ENCODE results near the gene DYNLT2B. TPM values are rescaled to one million over a fixed set of nuclear protein-coding genes. Genes with fewer than 3 reads are reported as not detected.
A peak's percentile ranks its signal among the peaks of the same experiment; 100 is the strongest.
"Not testable (repeated sequence)": the region's sequence is repeated elsewhere in the genome, so short reads cannot be mapped to it uniquely, and the experiment has no call there.

Gene DYNLT2B
- total RNA-seq, 1 donor from 2014 or later = 12.3 TPM

DNA sequence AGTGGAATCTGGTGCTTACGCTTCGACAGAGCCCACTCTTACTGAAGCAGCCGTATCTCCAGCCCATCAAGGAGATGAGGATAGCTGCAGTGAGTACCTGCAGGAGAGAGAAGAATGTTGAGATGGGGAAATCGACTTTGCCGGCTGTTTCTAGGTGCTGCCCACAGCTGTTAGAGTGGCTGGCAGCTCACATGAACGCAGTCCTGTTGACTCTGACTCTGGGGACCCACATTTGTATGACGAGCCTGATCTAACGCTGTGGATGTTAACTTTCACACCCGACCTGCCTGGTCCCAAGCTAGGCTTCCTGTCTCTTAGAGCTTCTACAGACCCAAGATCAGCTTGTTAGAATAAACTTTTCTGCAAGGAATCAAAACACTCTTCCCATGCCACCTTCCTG is 8.9 kb upstream of the DYNLT2B start:
- no peak for DNase-seq (ENCODE audit: low read depth, low spot score)

DNA sequence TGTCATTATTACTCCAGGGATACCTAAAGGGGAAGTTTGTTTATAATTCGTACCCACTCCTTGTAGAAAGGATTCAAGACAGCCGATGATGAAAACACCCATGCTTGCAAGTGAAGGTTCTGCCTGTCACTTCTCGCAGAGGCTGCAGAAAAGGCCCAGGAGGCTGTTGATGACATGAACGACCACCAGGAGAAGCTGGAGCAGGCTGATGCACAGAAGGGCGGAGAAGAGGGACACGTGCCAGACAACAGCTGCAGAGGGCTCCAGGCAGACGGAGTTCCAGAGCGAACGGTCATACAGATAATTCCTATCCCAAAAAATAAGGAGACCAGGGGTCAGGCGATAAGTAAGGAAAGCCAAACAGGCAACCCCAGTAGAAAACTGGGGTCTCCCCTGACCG is 5.7 kb upstream of the DYNLT2B start:
- DNase-seq (ENCODE audit: low read depth, low spot score) = no peak

DNA sequence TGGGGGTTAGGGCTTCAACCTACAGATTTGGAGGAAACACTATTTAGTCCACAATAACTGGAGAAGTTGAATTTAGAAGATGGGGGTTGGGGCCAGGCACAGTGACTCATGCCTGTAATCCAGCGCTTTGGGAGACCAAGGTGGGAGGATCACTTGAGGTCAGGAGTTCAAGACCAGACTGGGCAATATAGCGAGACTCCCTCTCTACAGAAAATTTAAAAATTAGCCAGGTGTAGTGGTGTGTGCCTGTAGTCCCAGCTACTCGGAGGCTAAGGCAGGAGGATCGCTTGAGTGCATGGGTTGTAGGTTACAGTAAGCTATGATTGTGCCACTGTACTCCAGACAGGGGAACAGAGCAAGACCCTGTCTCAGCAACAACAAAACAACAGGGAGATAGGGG is 5.0 kb upstream of the DYNLT2B start:
- DNase-seq (ENCODE audit: low read depth, low spot score) = no peak

DNA sequence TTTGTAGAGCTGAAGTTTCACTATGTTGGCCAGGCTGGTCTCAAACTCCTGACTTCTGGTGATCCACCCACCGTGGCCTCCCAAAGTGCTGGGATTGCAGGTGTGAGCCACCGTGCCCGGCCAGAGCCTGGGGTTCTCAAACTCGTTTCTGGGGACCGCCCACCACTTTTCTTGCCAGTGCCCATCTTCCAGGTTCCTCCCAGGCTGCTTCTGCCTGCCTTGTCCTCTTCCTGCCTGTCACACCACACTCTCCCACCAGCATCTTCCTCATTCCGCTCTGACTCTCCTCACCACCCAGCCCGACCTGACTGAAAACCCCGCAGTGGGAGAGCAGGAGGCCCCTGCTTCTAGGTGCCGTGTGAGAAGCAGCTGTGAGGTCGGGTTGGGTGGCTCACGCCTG is 3.1 kb upstream of the DYNLT2B start:
- no peak for DNase-seq (ENCODE audit: low read depth, low spot score)

DNA sequence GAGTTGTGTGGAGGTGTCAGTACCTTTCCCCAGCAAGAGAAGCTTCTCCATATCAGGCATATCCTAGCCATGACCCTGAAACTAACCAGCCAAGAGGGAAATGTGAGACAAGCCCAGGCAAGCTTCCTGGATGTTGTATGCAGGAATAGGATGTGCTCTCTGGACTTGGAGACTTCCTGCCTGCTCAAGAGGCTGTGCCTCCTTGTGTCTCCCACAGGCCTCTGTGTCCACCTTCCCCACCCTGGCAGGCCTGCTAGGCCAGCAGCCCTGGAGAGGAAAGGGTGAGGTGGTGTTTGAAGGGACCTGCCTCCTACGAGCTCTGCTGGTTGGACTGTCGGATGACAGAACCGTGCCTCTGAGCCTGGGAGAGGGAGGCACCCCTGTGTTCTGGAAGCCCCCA is 2.1 kb upstream of the DYNLT2B start:
- DNase-seq (ENCODE audit: low read depth, low spot score) = no peak

DNA sequence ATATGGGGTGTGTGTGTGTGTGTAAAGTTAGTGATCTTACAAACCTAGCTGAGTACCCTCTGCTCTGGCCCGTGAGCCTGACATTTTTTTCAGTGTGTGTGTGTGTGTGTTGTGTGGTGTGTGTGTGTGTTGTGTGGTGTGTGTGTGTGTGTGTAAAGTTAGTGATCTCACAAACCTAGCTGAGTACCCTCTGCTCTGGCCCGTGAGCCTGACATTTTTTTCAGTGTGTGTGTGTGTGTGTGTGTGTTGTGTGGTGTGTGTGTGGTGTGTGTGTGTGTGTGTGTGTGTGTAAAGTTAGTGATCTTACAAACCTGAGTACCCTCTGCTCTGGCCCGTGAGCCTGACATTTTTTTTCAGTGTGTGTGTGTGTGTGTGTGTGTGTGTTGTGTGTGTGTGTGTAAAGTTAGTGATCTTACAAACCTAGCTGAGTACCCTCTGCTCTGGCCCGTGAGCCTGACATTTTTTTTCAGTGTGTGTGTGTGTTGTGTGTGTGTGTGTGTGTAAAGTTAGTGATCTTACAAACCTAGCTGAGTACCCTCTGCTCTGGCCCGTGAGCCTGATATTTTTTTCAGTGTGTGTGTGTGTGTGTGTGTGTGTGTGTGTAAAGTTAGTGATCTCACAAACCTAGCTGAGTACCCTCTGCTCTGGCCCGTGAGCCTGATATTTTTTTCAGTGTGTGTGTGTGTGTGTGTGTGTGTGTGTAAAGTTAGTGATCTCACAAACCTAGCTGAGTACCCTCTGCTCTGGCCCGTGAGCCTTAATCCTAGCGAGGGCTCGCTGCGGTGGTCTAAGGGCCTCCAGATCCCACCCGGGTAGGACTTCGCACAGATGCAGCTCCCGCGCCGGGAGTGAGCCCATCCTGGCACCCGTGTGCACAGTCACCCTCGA is 997 bp downstream of the DYNLT2B start:
- not testable (repeated sequence) for DNase-seq (ENCODE audit: low read depth, low spot score)

DNA sequence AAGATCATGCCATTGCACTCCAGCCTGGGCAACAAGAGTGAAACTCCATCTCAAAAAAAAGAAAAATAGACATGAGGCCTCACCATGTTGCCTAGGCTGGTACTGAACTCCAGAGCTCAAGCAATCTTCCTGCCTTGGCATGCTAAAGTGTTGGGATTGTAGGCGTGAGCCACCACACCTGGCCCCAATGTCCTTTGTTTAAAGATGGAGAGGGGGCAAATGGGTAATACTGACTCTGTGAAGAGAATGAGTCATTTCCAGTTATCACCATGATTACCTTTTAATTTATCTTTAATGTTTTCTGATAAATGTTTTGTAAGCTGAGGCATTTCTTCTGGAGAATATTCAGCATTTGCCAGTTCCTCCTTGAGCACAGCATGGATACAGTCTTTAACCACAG is 2.2 kb downstream of the DYNLT2B start:
- no peak for DNase-seq (ENCODE audit: low read depth, low spot score)

DNA sequence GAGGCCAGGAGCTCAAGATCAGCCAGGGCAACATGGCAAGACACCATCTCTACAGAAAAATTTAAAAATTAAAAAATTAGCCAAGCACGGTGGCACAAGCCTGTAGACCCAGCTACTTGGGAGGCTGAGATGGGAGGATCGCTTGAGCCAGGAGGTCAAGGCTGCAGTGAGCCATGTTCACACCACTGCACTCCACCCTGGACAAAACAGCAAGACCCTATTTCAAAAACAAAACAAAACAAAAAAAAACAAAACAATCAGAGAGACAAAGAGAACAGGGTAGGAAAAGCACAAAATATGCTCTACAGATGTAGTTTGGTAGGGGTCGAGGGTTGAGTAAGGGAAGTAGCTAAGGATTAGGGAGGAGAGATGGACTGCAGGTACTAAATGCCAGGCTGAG is 3.4 kb downstream of the DYNLT2B start:
- DNase-seq (ENCODE audit: low read depth, low spot score) = no peak

DNA sequence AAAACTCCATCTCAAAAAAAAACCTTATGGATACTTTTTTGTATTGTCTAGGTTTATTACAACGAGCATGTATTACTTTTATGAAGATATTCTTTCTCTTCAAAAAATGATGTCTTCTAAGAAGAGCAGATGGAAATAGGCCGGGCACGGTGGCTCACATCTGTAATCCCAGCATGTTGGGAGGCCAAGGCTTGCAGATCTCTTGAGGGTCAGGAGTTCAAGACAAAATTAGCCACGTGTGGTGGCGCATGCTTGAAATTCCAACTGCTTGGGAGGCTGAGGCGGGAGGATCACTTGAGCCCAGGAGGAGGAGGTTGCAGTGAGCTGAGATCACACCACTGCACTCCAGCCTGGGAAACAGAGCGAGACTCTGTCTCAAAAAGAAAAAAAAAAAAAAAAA is 4.0 kb downstream of the DYNLT2B start:
- DNase-seq (ENCODE audit: low read depth, low spot score) = not testable (repeated sequence)

DNA sequence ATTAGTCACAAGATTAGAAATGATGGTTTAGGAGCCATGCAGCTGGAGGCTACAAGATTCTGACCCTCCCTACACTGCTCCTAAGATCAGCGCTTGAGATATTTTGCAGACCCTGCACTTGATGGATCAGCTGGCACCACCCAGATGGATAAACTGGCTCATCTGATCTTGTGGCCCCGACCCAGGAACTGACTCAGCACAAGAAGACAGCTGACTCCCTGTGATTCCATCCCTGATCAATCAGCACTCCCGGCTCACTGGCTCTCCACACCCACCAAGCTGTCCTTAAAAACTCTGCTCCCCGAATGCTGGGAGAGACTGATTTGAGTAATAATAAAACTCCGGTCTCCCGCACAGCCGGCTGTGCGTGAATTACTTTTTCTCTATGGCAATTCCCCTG is 15.1 kb downstream of the DYNLT2B start:
- not testable (repeated sequence) for DNase-seq (ENCODE audit: low read depth, low spot score)

DNA sequence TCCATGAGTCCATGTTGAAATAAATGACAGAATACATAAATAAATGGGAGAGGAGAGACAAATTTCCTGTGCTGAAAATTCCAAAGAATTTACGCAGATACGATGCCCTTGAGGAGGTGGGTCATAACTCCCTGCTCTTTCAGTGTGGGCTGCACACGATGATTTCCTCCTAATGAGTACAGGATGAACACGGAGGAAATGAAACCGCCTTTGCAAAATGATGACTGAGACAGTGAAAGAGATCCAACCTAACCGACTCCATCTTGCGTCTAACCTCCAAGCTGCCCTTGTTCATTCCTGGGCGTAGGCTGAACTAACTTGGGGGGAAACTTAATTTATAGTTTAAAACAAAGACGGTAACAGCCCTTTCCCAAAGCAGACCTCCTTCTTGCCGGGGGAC is 15.5 kb downstream of the DYNLT2B start:
- DNase-seq (ENCODE audit: low read depth, low spot score) = not testable (repeated sequence)

DNA sequence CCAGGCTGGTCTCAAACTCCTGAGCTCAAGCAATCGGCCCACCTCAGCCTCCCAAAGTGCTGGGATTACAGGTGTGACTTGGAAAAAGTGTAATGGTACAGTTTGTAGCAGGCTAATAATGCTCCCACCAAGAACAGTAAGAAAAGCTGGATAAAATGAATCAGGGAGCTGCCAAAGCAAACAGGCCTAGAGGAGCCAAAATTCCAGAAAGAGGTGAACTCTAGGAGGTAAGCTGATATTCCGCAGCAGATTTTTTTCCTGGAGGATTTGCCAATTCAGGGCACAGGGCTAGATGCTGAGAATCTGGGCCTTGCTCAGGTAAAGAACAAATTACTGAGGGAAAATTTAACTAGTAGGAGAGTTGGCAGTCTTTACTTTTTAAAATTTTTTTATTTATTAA is 19.5 kb downstream of the DYNLT2B start:
- no peak for DNase-seq (ENCODE audit: low read depth, low spot score)

DNA sequence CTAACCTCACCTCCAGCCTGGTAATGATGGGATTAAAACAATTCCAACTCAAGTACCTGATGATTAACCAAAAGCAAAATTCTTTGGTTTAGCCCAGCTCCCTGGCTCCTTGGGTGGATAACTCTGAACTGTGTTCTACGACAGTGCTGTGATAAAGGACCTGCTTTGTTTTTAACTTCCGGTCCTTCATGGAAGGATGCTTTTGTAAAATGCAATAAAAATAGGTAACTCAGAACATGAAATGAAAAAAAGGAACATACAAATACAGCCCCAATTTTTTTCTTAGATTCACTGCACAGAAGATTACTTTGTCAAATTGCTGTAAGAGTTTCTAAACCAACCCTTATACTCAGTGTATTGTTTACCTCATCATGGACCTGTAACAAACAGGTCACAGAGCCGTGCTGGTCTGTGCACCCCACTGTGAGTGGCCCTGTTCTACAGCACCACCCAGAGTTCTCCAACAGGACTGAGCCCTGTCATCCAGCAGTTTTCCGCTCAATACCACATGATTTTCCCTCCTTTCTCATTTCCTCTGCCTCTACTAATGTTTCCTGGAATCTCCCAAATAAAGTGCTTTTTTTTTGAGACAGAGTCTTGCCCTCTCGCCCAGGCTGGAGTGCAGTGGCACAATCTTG is 25.6 kb downstream of the DYNLT2B start:
- DNase-seq (ENCODE audit: low read depth, low spot score) = no peak

DNA sequence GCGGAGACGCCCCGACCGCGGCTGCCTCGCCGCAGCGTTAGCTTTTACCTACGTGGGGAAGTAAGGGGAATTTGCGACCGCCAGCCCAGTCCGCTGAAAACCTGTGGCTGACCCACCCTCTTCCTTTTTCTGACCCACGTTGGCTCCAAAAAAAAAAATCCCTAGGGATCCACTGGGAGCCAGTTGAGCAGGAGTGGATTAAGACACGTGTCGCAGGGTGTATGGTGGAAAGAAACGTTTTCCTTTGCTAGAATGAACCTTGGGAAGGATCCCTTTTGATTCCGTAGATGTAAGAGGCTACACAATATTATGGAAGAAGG is 29.9 kb downstream of the DYNLT2B start:
- DNase-seq (ENCODE audit: low read depth, low spot score) = no peak

DNA sequence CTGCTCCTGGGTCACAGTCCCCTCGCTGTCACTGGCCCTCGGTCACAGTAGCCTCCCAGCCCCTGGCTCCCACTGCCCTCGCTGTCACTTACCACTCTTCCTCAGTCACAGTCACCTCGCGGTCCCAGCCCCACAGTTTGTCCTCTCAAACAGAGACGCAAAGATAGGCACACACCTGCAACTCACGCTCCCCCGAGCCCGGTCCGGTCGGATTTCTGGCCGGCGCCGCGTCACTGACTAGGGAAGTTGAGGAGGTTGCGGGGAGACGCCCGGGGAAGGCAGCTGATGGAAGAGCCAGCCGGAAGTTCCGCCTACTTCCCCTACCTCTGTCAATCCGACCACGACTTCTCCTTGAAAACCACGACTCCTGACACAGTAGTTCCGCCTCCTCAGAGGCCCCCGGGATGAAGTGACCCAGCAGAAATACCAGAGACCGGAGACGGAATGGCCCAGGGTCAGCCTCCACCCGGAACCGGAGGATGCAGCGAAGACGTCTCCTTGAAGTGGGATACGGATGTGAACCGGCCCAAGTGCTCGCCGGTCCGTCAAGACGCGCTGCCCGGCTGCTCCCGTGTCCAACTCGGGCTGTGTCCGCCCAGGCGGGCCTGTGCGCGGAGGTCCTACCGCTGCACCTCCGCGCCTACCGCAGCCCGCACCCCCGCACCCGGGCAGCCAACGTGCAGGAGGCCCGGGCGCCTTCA is 30.4 kb downstream of the DYNLT2B start, which contains the start of gene PCYT1A:
Gene PCYT1A (minus strand): TSS at position 287 of the 701 bp plus-strand sequence. CDS start 17,195 bp downstream, outside the sequence.
- peak; percentile 87 for DNase-seq (ENCODE audit: low read depth, low spot score)

DNA sequence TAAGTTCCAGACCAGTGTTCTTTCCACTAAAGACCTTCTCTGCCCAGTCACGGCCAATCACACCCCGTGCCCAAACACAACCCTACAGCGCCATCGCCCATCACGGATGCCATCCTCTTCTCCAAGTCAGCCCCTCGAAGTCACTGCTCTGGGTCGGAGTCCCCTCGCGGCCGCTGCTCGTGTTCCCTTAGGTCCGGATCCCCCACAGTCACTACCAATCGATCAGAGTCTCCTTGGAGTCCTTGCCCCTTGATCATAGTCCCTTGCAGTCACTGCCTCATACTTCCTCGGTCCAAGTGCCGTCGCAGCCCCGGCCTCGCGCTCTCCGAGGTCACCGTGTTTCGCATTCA is 31.0 kb downstream of the DYNLT2B start:
- DNase-seq (ENCODE audit: low read depth, low spot score) = no peak

DNA sequence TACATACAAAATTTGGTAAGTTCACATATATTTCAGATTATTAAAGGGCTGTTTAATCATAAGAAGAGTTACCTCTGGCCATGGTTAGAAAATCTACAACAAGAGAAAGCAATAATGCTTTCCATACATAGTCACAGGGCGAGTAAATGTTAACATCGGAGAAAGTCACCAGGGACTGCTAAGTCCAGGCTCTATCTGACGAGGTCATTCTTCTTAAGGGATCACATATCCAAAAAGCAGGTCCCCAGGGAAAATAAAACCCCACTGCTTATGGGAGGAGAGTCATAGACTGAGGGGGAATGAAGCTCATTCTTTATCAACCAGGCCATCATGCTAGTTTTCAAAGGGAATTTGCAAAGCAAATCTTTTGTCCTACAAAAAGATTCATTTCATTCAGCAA is 33.6 kb downstream of the DYNLT2B start:
- DNase-seq (ENCODE audit: low read depth, low spot score) = no peak

DNA sequence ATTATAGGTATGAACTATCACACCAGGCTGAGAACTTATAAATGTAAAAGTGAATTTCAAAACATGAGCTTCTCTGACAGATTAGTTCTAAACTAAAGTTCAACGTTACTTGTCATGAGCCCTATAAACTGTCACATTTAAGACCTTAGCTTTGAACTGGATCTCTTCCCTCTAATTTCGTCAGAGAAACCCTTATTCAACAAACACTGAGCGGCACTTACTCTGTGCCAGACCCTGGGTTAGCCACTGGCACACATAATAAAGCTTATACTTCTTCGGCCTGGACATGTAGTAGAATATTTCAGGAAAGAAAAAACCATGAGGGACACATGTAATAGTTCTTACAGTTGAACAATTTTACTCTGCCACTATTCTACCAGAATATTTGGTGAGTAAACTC is 36.1 kb downstream of the DYNLT2B start:
- DNase-seq (ENCODE audit: low read depth, low spot score) = no peak

DNA sequence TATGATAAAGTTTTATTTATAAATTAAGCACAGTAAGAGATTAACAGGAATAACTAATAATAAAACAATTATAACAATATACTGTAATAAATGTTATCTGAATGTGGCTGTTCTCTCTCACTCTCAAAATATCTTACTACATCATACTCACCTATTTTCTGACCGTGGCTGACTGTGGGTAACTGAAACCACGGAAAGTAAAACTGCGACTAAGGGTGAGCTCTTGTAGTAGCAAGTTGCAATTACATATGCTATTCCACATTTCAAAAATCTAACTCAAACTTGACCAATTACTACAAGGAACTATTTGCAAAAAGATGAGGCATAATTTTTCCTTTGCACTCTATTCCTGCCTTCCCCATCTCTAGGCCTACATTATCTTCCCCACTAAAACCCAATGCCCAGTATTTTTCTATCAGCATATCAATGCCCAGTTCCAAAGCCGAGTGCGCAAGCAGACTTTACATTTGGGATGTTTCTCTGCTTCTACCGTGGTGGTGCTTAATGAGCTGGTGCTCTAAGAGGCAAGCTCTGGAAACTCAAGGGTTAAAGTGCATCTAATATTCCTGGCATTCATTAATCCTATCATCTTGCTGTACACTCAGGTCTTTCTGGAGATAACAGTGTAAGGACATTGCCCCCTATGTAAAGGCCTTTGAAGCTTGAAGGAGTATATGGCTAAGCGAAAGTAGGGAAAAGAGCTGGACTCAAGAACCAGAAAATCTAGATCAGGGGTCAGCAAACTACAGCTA is 37.2 kb downstream of the DYNLT2B start:
- DNase-seq (ENCODE audit: low read depth, low spot score) = no peak

DNA sequence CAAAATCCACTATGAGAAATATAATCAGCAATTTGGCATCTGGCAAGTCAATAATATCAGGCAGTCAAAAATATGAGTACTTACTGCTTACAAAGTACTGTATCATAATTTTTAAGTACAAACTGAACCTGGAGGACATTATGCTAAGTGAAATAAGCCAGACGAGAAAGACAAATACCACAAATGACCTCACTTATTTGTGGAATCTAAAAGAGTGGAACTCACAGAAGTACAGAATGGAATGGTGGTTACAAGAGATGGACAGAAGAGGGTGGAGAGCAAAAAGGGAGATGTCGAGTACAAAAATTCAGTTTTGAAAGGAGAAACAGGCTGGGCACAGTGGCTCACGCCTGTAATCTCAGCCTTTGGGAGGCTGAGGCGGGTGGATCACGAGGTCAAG is 42.9 kb downstream of the DYNLT2B start:
- no peak for DNase-seq (ENCODE audit: low read depth, low spot score)

DNA sequence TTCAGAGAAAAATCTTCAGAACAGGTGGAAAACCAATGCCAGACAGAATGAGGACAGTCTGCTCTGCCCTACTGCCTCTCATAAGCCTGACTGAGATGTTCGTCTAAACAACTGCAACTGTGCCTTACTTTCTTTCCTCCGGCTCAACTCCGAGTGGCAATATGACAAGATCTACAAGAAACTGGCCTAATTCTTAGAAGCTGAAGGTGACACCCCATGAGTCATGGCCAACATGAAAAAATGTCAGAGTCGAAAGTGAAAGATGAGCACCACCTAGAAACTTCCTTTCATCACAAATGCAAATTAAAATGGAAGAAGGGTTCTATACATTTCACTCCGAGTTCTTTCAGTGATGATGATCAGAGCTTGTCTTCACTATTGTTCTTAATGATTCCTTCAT is 43.5 kb downstream of the DYNLT2B start:
- no peak for DNase-seq (ENCODE audit: low read depth, low spot score)

DNA sequence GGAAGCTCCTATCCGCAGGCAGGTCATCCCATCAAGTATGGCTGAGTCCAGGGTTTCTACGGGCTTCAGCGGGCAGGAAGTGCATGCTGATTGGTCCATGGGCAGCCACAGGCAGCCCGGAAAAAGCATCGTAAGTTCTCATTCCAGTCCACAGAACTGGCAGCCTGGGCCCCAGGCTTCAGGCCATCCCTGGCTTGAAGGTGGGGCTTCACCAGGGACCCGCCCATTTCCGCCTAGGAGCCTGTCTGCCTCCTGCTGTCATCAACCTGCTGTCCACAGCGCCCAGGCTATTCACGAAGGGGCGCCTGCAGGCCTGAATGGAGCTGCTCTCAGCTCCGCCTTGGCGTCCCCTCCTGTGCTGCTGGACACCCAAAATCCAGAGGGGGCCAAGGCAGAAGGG is 44.4 kb downstream of the DYNLT2B start:
- no peak for DNase-seq (ENCODE audit: low read depth, low spot score)

All from pulmonary artery endothelial cell (primary cell).